Thyroid gland (tissue), 4 donors: Measurements from ENCODE around the gene TLL1. TPM values are rescaled to one million over a fixed set of nuclear protein-coding genes. Genes with fewer than 3 reads are reported as not detected.

ENCODE experiments used
- DNase-seq, 2 donors: peaks; one replicate each; pipeline ENCODE4 v3.0.0-alpha.2; 2019
- H3K27ac ChIP-seq, 3 donors: fragments of 200-600 bp; sonication (generic); 1 replicate in 2 of 3; 2 replicates in 1 of 3; pipeline ENCODE4 v1.5.1; 2016 to 2019; ENCODE audit warnings: mild to moderate bottlenecking in 1 of 3, moderate library complexity in 1 of 3
- H3K27me3 ChIP-seq: fragments of 200-600 bp; sonication (generic); one replicate; pipeline ENCODE4 v1.5.1; 2019
- H3K36me3 ChIP-seq, 2 donors: fragments of 200-600 bp; sonication (generic); one replicate each; pipeline ENCODE4 v1.5.1; 2016 to 2019
- H3K4me1 ChIP-seq, 2 donors: fragments of 200-600 bp; sonication (generic); one replicate each; pipeline ENCODE4 v1.5.1; 2017 to 2019
- H3K4me3 ChIP-seq, 3 donors: fragments of 200-600 bp; sonication (generic); replicated peaks in 1 of 3; 1 replicate in 2 of 3; 2 replicates in 1 of 3; pipeline ENCODE4 v1.5.1; 2016; ENCODE audit warnings: mild to moderate bottlenecking in 1 of 3
- H3K9me3 ChIP-seq: fragments of 200-600 bp; sonication (generic); one replicate; pipeline ENCODE4 v1.5.1; 2017
- CTCF ChIP-seq, 6 experiments: fragments of 200-600 bp in 3 of 6; fragments of 450-650 bp in 3 of 6; sonication (generic) in 3 of 6; IDR thresholded peaks; one replicate each; pipeline ENCODE4 v1.5.1; 2016 to 2019; ENCODE audit warnings: antibody characterized with exemption in 6 of 6, mild to moderate bottlenecking in 2 of 6, inconsistent platforms in 1 of 6, moderate library complexity in 1 of 6
- POLR2A ChIP-seq, 2 donors: fragments of 450-650 bp; IDR thresholded peaks; one replicate each; pipeline ENCODE4 v1.6.1; 2017; ENCODE audit warnings: antibody characterized with exemption in 2 of 2, mild to moderate bottlenecking in 2 of 2, moderate library complexity in 1 of 2
- WGBS, 2 donors: methylation state at CpG; one replicate each; pipeline ENCODE4 v1.1.5; 2017; 5-methylcytosine and 5-hydroxymethylcytosine counted together
- intact Hi-C: fragments of 100-400 bp; cut with DNase I; formaldehyde crosslinking; loops from one replicate; pipeline ENCODE4 v1.15.1; 2023
- total RNA-seq, 4 donors: library from RNA; depleted of rRNA; stranded (reverse); fragments of >200 nt; gene quantifications; one replicate each; pipeline ENCODE4 v1.2.3, GENCODE V29; 2016

TLL1 gene
- total RNA-seq, 4 donors from 2014 or later, result 6.0 to 10.3 (median 7.8) TPM

GRCh38 chr4:165877286-165877685 is 4.2 kb downstream of the TLL1 start:
- peaks cover 7% of the 10 kb centered on the region for H3K27me3 ChIP-seq
- peaks cover 6 to 18% of the 10 kb centered on the region in 2 donors for H3K4me1 ChIP-seq
- DNase-seq, result no peak
- H3K27ac ChIP-seq, result no peak overlapping the region
- no peaks in the 10 kb centered on the region for H3K36me3 ChIP-seq
- no peak overlapping the region for H3K4me3 ChIP-seq
- WGBS, 2 donors, result 91 to 96% methylated on average over 2 of the region's 2 CpGs
- no peak for TF ChIP-seq CTCF (IDR thresholded peaks at IDR 0.05)
- no peak for TF ChIP-seq POLR2A (IDR thresholded peaks at IDR 0.05)
- H3K9me3 ChIP-seq, result no peaks in the 10 kb centered on the region
- intact Hi-C loops, result no loop called here

- intact Hi-C loops, result no loop called here
- Histone ChIP-seq H3K36me3 (no peaks in the 10 kb centered on the region), H3K27ac (no peak overlapping the region), H3K9me3 (no peaks in the 10 kb centered on the region), H3K4me3 (no peak overlapping the region), H3K4me1 (peaks cover 0 to 3% of the 10 kb centered on the region in 2 donors), H3K27me3 (peaks cover 3% of the 10 kb centered on the region)
- WGBS, 2 donors, result 64 to 100% methylated on average over 3 of the region's 3 CpGs
- no peak for DNase-seq
- TF ChIP-seq POLR2A (IDR thresholded peaks at IDR 0.05), result no peak
- TF ChIP-seq CTCF (IDR thresholded peaks at IDR 0.05), result no peak
These were observed 6.6 kb downstream of the TLL1 start for GRCh38 chr4:165879641-165880040.

GRCh38 chr4:165894159-165894558 is 21.1 kb downstream of the TLL1 start:
- Histone ChIP-seq H3K27me3 (no peaks in the 10 kb centered on the region), H3K4me1 (no peaks in the 10 kb centered on the region), H3K9me3 (no peaks in the 10 kb centered on the region), H3K27ac (no peak overlapping the region), H3K4me3 (no peak overlapping the region), H3K36me3 (no peaks in the 10 kb centered on the region)
- DNase-seq, result no peak
- intact Hi-C loops, result no loop called here
- TF ChIP-seq POLR2A (IDR thresholded peaks at IDR 0.05) (no peak), CTCF (IDR thresholded peaks at IDR 0.05) (no peak)
- WGBS, 2 donors, result 94 to 100% methylated on average over 1 of the region's 1 CpG

- Histone ChIP-seq H3K9me3 (no peaks in the 10 kb centered on the region), H3K27me3 (no peaks in the 10 kb centered on the region), H3K27ac (no peak overlapping the region), H3K36me3 (no peaks in the 10 kb centered on the region), H3K4me3 (no peak overlapping the region), H3K4me1 (no peaks in the 10 kb centered on the region)
- WGBS, 2 donors, result 66 to 67% methylated on average over 6 of the region's 6 CpGs
- intact Hi-C loops, result no loop called here
- DNase-seq, result no peak
- TF ChIP-seq POLR2A (IDR thresholded peaks at IDR 0.05) (no peak), CTCF (IDR thresholded peaks at IDR 0.05) (no peak)
These were observed 32.5 kb downstream of the TLL1 start for GRCh38 chr4:165905405-165906027.

- intact Hi-C loops, result no loop called here
- WGBS, 2 donors, result 79 to 87% methylated on average over 1 of the region's 1 CpG
- TF ChIP-seq POLR2A (IDR thresholded peaks at IDR 0.05), result no peak
- TF ChIP-seq CTCF (IDR thresholded peaks at IDR 0.05), result no peak
- Histone ChIP-seq H3K27ac (no peak overlapping the region), H3K4me3 (no peak overlapping the region), H3K9me3 (no peaks in the 10 kb centered on the region), H3K4me1 (no peaks in the 10 kb centered on the region), H3K36me3 (no peaks in the 10 kb centered on the region), H3K27me3 (no peaks in the 10 kb centered on the region)
- DNase-seq, result no peak
These were observed 33.2 kb downstream of the TLL1 start for GRCh38 chr4:165906272-165906671.
